Osteocyte (in vitro differentiated cells): ENCODE measurements around the gene CNGB1. TPM values are rescaled to one million over a fixed set of nuclear protein-coding genes. Genes with fewer than 3 reads are reported as not detected.

Experiments
- DNase-seq: peaks from one replicate; pipeline ENCODE4 v3.0.0; 2021; ENCODE audit warnings: mixed read lengths; ENCODE audit not compliant: unreplicated experiment; ENCODE audit errors: extremely low spot score
- H3K27ac Mint-ChIP-seq: one replicate; pipeline ENCODE4 v1.8.0; 2021; ENCODE audit warnings: mild to moderate bottlenecking, mixed read lengths; ENCODE audit not compliant: unreplicated experiment
- H3K27me3 Mint-ChIP-seq: one replicate; pipeline ENCODE4 v1.8.0; 2021; ENCODE audit warnings: mixed read lengths; ENCODE audit not compliant: unreplicated experiment
- H3K36me3 Mint-ChIP-seq: one replicate; pipeline ENCODE4 v1.8.0; 2021; ENCODE audit warnings: mixed read lengths; ENCODE audit not compliant: unreplicated experiment
- H3K4me1 Mint-ChIP-seq: one replicate; pipeline ENCODE4 v1.8.0; 2021; ENCODE audit warnings: mixed read lengths; ENCODE audit not compliant: unreplicated experiment
- H3K4me3 Mint-ChIP-seq: one replicate; pipeline ENCODE4 v1.8.0; 2021; ENCODE audit warnings: mild to moderate bottlenecking, moderate library complexity, mixed read lengths; ENCODE audit not compliant: unreplicated experiment
- H3K9me3 Mint-ChIP-seq: one replicate; pipeline ENCODE4 v1.8.0; 2021; ENCODE audit warnings: mixed read lengths; ENCODE audit not compliant: unreplicated experiment
- total RNA-seq: library from RNA; stranded (reverse); gene quantifications from 2 replicates; pipeline ENCODE4 v1.2.1, GENCODE V29; 2021
- TF ChIP-seq, protein P1 (sequence below): fragments of 200-600 bp; sonication (generic); IDR thresholded peaks from 2 replicates; pipeline ENCODE4 v1.5.0; 2021; ENCODE audit warnings: antibody characterized with exemption, mild to moderate bottlenecking, moderate library complexity

CNGB1 gene
- total RNA-seq, 1 donor from 2014 or later = not detected

- TF ChIP-seq, protein P1, sequence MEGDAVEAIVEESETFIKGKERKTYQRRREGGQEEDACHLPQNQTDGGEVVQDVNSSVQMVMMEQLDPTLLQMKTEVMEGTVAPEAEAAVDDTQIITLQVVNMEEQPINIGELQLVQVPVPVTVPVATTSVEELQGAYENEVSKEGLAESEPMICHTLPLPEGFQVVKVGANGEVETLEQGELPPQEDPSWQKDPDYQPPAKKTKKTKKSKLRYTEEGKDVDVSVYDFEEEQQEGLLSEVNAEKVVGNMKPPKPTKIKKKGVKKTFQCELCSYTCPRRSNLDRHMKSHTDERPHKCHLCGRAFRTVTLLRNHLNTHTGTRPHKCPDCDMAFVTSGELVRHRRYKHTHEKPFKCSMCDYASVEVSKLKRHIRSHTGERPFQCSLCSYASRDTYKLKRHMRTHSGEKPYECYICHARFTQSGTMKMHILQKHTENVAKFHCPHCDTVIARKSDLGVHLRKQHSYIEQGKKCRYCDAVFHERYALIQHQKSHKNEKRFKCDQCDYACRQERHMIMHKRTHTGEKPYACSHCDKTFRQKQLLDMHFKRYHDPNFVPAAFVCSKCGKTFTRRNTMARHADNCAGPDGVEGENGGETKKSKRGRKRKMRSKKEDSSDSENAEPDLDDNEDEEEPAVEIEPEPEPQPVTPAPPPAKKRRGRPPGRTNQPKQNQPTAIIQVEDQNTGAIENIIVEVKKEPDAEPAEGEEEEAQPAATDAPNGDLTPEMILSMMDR = no peak
- no peak for DNase-seq
- peaks cover 38% of the 10 kb centered on the region for H3K27me3 Mint-ChIP-seq
- no peaks in the 10 kb centered on the region for H3K4me1 Mint-ChIP-seq
- no peaks in the 10 kb centered on the region for H3K36me3 Mint-ChIP-seq
- no peaks in the 10 kb centered on the region for H3K9me3 Mint-ChIP-seq
- no peak overlapping the region for H3K27ac Mint-ChIP-seq
- H3K4me3 Mint-ChIP-seq = no peak overlapping the region
Observed at GRCh38 chr16:57971848-57972247, 920 bp upstream of the CNGB1 start.

DNA sequence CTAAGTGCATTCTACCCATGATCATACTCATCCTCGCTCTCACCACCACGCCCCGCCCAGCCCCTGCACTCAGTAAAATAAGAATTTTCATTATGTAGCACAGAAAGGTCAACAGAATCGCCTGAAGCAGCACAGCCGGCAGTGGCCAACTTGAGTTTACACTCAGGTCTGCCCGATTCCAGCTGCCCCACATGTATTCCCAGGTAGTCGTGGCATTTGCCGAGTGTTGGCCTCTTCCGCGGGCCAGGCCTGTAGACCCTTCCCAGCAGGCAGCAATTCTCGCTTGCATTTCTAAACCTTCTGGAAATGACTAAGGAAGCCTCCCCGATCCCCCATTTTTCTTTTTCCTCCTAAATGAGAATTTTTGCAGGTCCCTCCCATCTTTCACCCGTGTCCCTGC lies 609 bp downstream of the CNGB1 start:
- H3K9me3 Mint-ChIP-seq = no peaks in the 10 kb centered on the region

DNA sequence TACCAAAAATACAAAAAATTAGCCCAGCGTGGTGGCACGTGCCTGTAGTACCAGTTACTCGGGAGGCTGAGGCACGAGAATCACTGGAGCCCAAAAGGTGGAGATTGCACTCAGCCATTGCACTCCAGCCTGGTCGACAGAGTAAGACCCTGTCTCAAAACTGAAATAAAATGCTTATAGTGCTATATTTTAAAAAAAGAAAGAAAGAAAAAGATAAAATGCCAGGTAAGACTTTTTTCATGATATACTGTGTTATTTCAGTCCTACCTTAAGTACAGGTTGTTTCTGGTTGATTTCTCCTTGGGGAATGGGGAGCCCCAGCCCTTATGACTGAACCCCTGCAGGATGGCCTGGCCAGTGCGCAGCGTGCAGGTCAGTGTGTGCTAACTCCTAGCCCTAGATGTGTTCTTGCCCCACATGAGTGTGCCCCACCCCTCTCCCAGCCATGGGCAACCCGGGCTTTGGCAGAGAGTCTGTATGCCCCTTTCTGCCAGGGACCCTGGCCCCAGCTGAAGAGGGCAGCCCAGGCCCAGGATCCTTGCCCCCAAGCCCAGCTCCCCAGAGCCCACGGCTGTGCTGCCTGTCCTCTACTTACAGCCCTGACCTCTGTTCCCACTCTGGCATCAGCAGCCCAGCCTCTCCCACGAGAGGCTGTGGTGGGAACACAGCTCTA lies 1.3 kb downstream of the CNGB1 start:
- no peak overlapping the region for H3K27ac Mint-ChIP-seq

More for the DNA sequence above, 609 bp downstream of the CNGB1 start:
- Mint-ChIP-seq H3K27ac (no peak overlapping the region), H3K36me3 (no peaks in the 10 kb centered on the region), H3K27me3 (peaks cover 38% of the 10 kb centered on the region), H3K4me1 (no peaks in the 10 kb centered on the region), H3K4me3 (no peak overlapping the region)
- TF ChIP-seq, protein P1 = no peak
- no peak for DNase-seq

GRCh38 chr16:57967916-57968315 lies 3.0 kb downstream of the CNGB1 start:
- no peak for DNase-seq
- TF ChIP-seq, protein P1 = no peak
- H3K4me1 Mint-ChIP-seq = no peaks in the 10 kb centered on the region
- no peak overlapping the region for H3K4me3 Mint-ChIP-seq
- no peaks in the 10 kb centered on the region for H3K36me3 Mint-ChIP-seq
- H3K27ac Mint-ChIP-seq = no peak overlapping the region
- no peaks in the 10 kb centered on the region for H3K9me3 Mint-ChIP-seq
- H3K27me3 Mint-ChIP-seq = peaks cover 31% of the 10 kb centered on the region

More for the DNA sequence above, 1.3 kb downstream of the CNGB1 start:
- H3K36me3 Mint-ChIP-seq = no peaks in the 10 kb centered on the region
- H3K4me1 Mint-ChIP-seq = no peaks in the 10 kb centered on the region
- H3K27me3 Mint-ChIP-seq = peaks cover 35% of the 10 kb centered on the region
- no peak overlapping the region for H3K4me3 Mint-ChIP-seq
- H3K9me3 Mint-ChIP-seq = no peaks in the 10 kb centered on the region
- TF ChIP-seq, protein P1 = no peak
- DNase-seq = no peak

DNA sequence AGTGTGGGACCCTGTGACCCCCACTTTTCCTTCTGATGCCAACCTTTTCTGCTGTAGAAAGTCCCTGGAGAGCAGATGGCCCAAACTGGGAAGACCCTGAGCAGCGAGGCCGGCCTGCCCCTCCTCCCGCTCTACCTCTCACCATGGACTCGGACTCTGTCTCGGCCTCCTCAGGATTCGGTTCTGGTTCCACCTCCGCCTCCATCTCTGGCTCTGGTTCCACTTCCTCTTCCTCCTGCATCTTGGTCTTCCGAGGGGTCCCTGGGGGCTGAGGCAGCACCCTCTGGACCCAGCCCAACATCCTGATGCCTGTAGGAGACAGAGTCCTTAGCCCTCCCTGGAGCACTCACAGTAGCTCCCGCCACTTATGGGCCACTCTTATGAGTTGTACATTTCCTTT lies 3.9 kb downstream of the CNGB1 start:
- Mint-ChIP-seq H3K36me3 (no peaks in the 10 kb centered on the region), H3K9me3 (no peaks in the 10 kb centered on the region), H3K27me3 (peaks cover 31% of the 10 kb centered on the region), H3K27ac (no peak overlapping the region), H3K4me3 (no peak overlapping the region), H3K4me1 (no peaks in the 10 kb centered on the region)
- DNase-seq = no peak
- TF ChIP-seq, protein P1 = no peak
